RWPE1 (cell line): ENCODE data around the gene TRIM71.

Experiments
- CTCF ChIA-PET: fragments of 350-600 bp; sonication (Branson Sonifier 250); formaldehyde crosslinking; extraction: SDS; loops from one replicate; lab custom pipeline; 2021; lab: Yijun Ruan, JAX
- POLR2A ChIA-PET: fragments of 400-600 bp; formaldehyde crosslinking; extraction: SDS; loops from one replicate; lab custom pipeline; 2020; ENCODE audit warnings: antibody characterized with exemption; ENCODE audit not compliant: low non-redundant PET; lab: Yijun Ruan, JAX
- DNase-seq: peaks from one replicate; pipeline ENCODE4 v3.0.0; 2012; ENCODE audit warnings: low spot score
- H3K27ac ChIP-seq: fragments of 450-650 bp; 2 replicates; pipeline ENCODE4 v1.5.1; 2017
- TF ChIP-seq, protein P1 (sequence below): fragments of 450-650 bp; conservative IDR thresholded peaks from 2 replicates; pipeline ENCODE4 v1.5.1; 2017; ENCODE audit warnings: low read depth, mild to moderate bottlenecking

Gene TRIM71

DNA sequence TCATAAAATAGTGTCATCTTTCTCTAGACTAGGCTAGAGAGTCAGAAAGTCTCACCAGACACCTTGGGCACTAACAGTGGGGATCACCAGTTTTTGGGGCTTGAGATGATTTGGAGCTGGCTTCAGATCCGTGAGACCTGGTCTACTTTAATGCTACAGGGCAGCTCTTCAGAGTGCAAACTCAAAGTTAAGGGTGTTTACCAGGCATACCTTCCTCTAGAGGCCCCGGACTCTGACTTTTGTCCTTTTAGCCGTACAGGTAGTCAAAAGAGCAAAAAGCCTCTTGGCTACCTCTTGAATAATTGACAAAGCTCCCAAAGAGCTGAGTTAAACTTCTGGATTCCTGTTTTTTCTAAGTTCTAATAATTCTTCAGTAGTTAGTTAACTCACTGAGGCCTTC is 92.2 kb downstream of the TRIM71 start:
- POLR2A ChIA-PET: no interaction called here
- TF ChIP-seq, protein P1, sequence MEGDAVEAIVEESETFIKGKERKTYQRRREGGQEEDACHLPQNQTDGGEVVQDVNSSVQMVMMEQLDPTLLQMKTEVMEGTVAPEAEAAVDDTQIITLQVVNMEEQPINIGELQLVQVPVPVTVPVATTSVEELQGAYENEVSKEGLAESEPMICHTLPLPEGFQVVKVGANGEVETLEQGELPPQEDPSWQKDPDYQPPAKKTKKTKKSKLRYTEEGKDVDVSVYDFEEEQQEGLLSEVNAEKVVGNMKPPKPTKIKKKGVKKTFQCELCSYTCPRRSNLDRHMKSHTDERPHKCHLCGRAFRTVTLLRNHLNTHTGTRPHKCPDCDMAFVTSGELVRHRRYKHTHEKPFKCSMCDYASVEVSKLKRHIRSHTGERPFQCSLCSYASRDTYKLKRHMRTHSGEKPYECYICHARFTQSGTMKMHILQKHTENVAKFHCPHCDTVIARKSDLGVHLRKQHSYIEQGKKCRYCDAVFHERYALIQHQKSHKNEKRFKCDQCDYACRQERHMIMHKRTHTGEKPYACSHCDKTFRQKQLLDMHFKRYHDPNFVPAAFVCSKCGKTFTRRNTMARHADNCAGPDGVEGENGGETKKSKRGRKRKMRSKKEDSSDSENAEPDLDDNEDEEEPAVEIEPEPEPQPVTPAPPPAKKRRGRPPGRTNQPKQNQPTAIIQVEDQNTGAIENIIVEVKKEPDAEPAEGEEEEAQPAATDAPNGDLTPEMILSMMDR: no peak
- CTCF ChIA-PET: no interaction called here
- H3K27ac ChIP-seq: no peak overlapping the region
- DNase-seq: no peak

DNA sequence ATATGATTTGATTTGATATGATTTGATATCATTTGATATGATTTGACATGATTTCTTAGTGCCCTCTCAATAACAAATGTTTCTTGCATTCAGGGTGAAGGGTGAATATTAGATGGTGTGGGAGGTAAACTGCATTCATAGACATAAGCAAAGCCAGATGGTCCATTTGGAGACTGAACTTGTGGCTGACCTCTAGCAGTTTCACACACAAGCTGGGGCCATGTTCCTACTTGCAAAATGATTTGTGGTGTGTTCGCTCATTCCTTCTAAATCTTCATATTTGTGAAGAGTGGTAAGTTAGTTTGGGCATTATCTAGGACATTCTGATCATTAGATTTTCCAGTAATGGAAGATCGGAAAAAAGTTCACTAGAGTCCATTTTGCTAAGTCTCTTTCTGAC is 93.2 kb downstream of the TRIM71 start:
- TF ChIP-seq, protein P1: no peak
- no peak for DNase-seq
- ChIA-PET CTCF (interaction anchor here (0.6 to 0.7 kb wide), 2 partner anchors 22 to 59 kb away, joined by 3 read pairs; no protein-coding TSS in a partner anchor), POLR2A (no interaction called here)
- no peak overlapping the region for H3K27ac ChIP-seq

DNA sequence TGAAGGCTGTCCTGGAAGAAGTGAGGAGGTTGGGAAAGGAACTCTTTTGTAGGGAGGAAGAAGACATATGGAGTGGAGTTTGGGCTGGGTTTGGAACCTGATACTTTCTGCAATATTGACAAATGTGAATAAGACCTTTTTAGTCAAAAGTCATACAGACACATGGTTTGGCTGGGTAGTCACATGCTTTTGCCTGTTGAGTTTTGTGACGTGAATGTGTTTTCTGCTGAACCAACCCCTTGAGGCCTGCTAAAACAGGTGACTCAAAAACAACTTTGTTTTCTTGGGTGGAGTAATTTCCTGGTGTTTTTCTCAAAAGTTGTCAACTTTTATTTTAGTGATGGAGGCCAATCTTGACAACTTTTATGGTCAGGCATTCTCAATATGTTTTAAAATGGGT is 94.2 kb downstream of the TRIM71 start:
- peak overlapping the region; percentile 99 for H3K27ac ChIP-seq
- TF ChIP-seq, protein P1: no peak
- ChIA-PET POLR2A (no interaction called here), CTCF (no interaction called here)
- DNase-seq: no peak

DNA sequence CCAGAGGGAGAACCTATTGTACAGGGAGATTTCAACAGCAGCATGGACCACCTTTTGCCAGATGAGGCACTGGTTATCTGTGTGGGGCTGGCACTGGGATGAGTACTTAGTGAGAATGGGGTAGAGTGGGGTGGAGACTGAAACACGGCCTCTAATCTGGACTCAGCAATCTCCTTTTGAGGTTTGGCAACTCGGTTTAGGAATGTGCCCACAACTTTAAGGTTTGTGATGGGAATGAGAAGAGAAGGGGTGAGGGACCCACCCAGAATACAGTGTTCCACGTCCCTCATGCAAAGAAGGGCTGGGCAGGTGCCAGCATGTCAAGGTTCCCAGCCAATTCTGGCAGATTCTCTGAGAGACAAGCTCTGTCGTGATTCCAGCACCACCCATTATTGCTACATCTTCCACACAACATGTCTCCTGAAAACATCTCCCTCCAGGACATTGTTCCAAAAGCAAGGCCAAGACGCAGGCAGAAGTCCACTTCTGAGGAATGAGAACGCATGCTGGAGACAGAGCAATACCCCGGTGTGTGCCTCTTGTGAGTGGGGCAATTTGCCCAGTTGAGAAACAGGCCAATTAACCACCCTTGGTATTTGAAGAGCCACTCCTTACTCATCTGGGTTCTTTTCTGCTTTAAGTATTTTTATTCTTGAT is 96.1 kb downstream of the TRIM71 start:
- ChIA-PET POLR2A (no interaction called here), CTCF (interaction anchor here (0.5 kb wide), 2 partner anchors 39 to 372 kb away, joined by 4 to 7 read pairs; no protein-coding TSS in a partner anchor)
- H3K27ac ChIP-seq: peak overlapping the region; percentile 99
- TF ChIP-seq, protein P1: peak; percentile 35; the same call in 1 of the 2 replicates
- peak; percentile 35 for DNase-seq

DNA sequence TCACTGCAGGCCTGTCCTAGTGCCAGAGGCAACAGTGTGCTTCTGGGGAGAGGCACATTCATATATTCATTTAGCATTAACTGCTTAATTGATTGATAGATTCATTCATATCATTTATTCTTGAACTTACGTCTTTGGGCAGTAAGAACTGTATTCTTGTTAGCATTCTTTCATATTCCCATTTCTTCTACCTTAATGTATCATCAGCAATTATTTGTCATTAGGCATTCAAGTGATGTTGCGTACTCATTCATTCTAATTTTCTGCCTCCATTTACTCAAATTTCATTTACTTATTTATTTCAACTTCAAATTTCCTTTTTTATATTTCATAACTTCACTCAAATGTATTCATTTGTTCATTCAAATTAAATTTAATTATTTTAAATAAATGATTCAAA is 102.1 kb downstream of the TRIM71 start:
- no peak overlapping the region for H3K27ac ChIP-seq
- POLR2A ChIA-PET: no interaction called here
- no peak for DNase-seq
- TF ChIP-seq, protein P1: no peak
- CTCF ChIA-PET: no interaction called here

DNA sequence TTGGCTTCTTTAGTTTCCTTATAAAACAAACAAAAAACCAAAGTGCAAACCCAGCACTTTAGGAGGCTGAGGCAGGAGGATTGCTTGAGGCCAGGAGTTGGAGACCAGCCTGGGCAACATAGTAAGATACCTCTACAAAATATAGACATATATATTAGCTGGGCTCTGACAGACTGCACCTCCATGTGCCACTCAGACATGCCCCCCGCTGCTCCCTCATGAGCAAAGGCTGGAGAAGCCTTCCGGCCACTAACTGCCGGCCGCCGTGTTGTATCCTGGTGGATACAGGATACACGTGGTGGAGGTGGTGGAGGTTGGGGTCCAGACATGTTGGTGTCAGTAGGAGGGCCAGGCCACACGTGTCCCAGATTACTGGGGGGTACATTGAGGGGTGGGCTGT is 104.3 kb downstream of the TRIM71 start:
- TF ChIP-seq, protein P1: no peak
- peak overlapping the region; percentile 84 for H3K27ac ChIP-seq
- POLR2A ChIA-PET: no interaction called here
- no peak for DNase-seq
- CTCF ChIA-PET: interaction anchor here (0.6 kb wide), 1 partner anchor 140 kb away, joined by 4 read pairs; no protein-coding TSS in a partner anchor
